H1 (cell line): Measurements from ENCODE around the gene TMEM82.

Experiments used
- ASH2L ChIP-seq: fragments of 200-600, 300-600 bp; sonication (generic); IDR thresholded peaks from one replicate; pipeline ENCODE4 v1.7.1; 2017; ENCODE audit warnings: low read length
- EZH2 ChIP-seq: fragments of 200-600 bp; sonication (generic); IDR thresholded peaks from 2 replicates; pipeline ENCODE4 v1.7.1; 2012; ENCODE audit warnings: low read depth, mild to moderate bottlenecking, moderate library complexity, low read length, inconsistent platforms; ENCODE audit not compliant: severe bottlenecking
- HDAC6 ChIP-seq: IDR thresholded peaks from one replicate; pipeline ENCODE4 v1.7.1; 2012; ENCODE audit warnings: low read depth, mild to moderate bottlenecking, inconsistent platforms, low read length, moderate library complexity
- MAFK ChIP-seq: IDR thresholded peaks from 2 replicates; pipeline ENCODE4 v1.6.1; 2012; ENCODE audit warnings: low read depth, mild to moderate bottlenecking, improper control_type of control experiment, low read length
- POLR2A ChIP-seq, 2 experiments: IDR thresholded peaks; 1 replicate in 1 of 2; 2 replicates in 1 of 2; pipeline ENCODE4 v1.6.1; 2011; ENCODE audit warnings: low read depth in 2 of 2, low read length in 2 of 2, mild to moderate bottlenecking in 2 of 2; ENCODE audit errors: control extremely low read depth in 1 of 2
- SIN3A ChIP-seq, 2 experiments: IDR thresholded peaks in 1 of 2; conservative IDR thresholded peaks in 1 of 2; 2 replicates each; pipeline ENCODE4 v1.6.1; 2011 to 2012; ENCODE audit warnings: low read length in 2 of 2, improper control_type of control experiment in 1 of 2, low read depth in 1 of 2, mild to moderate bottlenecking in 1 of 2
- SUZ12 ChIP-seq: fragments of 200-600 bp; sonication (generic); IDR thresholded peaks from 2 replicates; pipeline ENCODE4 v1.6.1; 2012; ENCODE audit warnings: mild to moderate bottlenecking, inconsistent platforms, low read length, moderate library complexity, mixed read lengths
- YY1 ChIP-seq: IDR thresholded peaks from 2 replicates; pipeline ENCODE4 v1.6.1; 2011; ENCODE audit warnings: low read depth, mild to moderate bottlenecking, low read length
- TF ChIP-seq, protein P1 (sequence below): IDR thresholded peaks from 2 replicates; pipeline ENCODE4 v1.6.1; 2011; ENCODE audit warnings: low read length, improper control_type of control experiment
- TF ChIP-seq, protein P2 (sequence below): IDR thresholded peaks from 2 replicates; pipeline ENCODE4 v1.6.1; 2012; ENCODE audit warnings: inconsistent platforms
- TF ChIP-seq, protein P3 (sequence below), 3 experiments: IDR thresholded peaks; 1 replicate in 2 of 3; 2 replicates in 1 of 3; pipeline versions ENCODE4 v1.5.1 to v1.6.1; 2011; ENCODE audit warnings: low read length in 3 of 3, mild to moderate bottlenecking in 3 of 3, inconsistent platforms in 2 of 3, low read depth in 1 of 3, moderate library complexity in 1 of 3; ENCODE audit not compliant: insufficient read depth in 1 of 3; ENCODE audit errors: control extremely low read depth in 1 of 3

DNA sequence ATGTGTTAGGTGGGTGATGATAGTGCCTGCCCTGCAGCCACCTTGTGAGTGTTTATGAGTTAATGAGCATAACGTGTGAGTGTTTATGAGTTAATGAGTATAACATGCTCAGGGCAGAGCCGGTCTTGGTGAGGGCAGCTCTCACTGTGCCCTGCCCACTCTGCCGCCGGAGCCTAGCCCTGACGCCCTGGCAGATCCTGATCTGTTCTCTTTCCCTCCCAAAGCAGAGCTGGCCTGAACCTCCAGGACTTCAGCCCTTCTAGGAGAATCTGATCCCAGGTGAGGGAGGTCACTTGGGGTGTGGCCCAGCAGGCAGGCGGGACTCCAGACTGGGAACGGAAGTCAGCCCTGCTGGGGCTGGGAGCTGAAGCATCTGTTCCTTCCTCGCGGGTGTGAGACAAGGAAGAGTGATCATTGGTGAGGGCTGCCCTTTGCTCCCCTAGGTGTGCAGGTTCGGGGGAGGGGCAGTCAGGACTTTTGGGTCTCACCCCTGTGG is 22.0 kb downstream of the TMEM82 start:
- TF ChIP-seq, protein P1, sequence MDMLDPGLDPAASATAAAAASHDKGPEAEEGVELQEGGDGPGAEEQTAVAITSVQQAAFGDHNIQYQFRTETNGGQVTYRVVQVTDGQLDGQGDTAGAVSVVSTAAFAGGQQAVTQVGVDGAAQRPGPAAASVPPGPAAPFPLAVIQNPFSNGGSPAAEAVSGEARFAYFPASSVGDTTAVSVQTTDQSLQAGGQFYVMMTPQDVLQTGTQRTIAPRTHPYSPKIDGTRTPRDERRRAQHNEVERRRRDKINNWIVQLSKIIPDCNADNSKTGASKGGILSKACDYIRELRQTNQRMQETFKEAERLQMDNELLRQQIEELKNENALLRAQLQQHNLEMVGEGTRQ = no peak
- TF ChIP-seq HDAC6 (no peak), ASH2L (no peak), POLR2A (IDR thresholded peaks at IDR 0.05; ENCODE audit: control extremely low read depth in 1 of 2, low read depth in 2 of 2, low read length in 2 of 2) (no peak), EZH2 (no peak), YY1 (no peak), SUZ12 (no peak), MAFK (no peak), SIN3A (conservative IDR thresholded peaks at IDR 0.05 in 1 of 2, IDR thresholded peaks at IDR 0.05 in 1 of 2; ENCODE audit: low read depth in 1 of 2, low read length in 2 of 2) (no peak)
- TF ChIP-seq, protein P2, sequence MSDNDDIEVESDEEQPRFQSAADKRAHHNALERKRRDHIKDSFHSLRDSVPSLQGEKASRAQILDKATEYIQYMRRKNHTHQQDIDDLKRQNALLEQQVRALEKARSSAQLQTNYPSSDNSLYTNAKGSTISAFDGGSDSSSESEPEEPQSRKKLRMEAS = no peak
- TF ChIP-seq, protein P3, sequence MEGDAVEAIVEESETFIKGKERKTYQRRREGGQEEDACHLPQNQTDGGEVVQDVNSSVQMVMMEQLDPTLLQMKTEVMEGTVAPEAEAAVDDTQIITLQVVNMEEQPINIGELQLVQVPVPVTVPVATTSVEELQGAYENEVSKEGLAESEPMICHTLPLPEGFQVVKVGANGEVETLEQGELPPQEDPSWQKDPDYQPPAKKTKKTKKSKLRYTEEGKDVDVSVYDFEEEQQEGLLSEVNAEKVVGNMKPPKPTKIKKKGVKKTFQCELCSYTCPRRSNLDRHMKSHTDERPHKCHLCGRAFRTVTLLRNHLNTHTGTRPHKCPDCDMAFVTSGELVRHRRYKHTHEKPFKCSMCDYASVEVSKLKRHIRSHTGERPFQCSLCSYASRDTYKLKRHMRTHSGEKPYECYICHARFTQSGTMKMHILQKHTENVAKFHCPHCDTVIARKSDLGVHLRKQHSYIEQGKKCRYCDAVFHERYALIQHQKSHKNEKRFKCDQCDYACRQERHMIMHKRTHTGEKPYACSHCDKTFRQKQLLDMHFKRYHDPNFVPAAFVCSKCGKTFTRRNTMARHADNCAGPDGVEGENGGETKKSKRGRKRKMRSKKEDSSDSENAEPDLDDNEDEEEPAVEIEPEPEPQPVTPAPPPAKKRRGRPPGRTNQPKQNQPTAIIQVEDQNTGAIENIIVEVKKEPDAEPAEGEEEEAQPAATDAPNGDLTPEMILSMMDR (IDR thresholded peaks at IDR 0.05; ENCODE audit: control extremely low read depth in 1 of 3, insufficient read depth in 1 of 3, low read depth in 1 of 3, low read length in 3 of 3) = no peak
